Adrenal gland (tissue), 5 donors: Measurements from ENCODE around the gene RAP1GAP.

Experiments used
- CTCF ChIP-seq, 6 experiments: fragments of 450-650 bp in 4 of 6; fragments of 200-600 bp in 2 of 6; sonication (generic) in 1 of 6; IDR thresholded peaks; 1 replicate in 5 of 6; 2 replicates in 1 of 6; pipeline versions ENCODE4 v1.5.1 to v1.8.0; 2016 to 2021; ENCODE audit warnings: antibody characterized with exemption in 6 of 6, mild to moderate bottlenecking in 2 of 6, moderate library complexity in 1 of 6
- POLR2A ChIP-seq, 2 donors: fragments of 450-650 bp; IDR thresholded peaks; one replicate each; pipeline ENCODE4 v1.6.1; 2017; ENCODE audit warnings: antibody characterized with exemption in 2 of 2, mild to moderate bottlenecking in 2 of 2, moderate library complexity in 1 of 2
- donor health status: DM: no; HTN: no; CAD: no.

GRCh38 chr1:21700094-21700493 lies 30.9 kb upstream of the RAP1GAP start:
- TF ChIP-seq CTCF (IDR thresholded peaks at IDR 0.05) (no peak), POLR2A (IDR thresholded peaks at IDR 0.05) (no peak)
